Thymus (tissue), 11 donors: Measurements from ENCODE around the gene ARHGEF17. TPM values are rescaled to one million over a fixed set of nuclear protein-coding genes. Genes with fewer than 3 reads are reported as not detected.
"Not testable (repeated sequence)": the region's sequence is repeated elsewhere in the genome, so short reads cannot be mapped to it uniquely, and the experiment has no call there.

Experiments
- DNase-seq, 9 donors: peaks; one replicate each; pipeline ENCODE4 v3.0.0-alpha.2; 2013; ENCODE audit warnings: low spot score in 9 of 9, low read depth in 6 of 9, missing footprints in 1 of 9
- H3K27ac ChIP-seq, 2 donors: one replicate each; pipeline ENCODE4 v1.5.1; 2013; ENCODE audit warnings: control low read depth in 1 of 2, low read depth in 1 of 2, low read length in 1 of 2, mild to moderate bottlenecking in 1 of 2, moderate library complexity in 1 of 2
- H3K27me3 ChIP-seq, 2 donors: one replicate each; pipeline ENCODE4 v1.5.1; 2013; ENCODE audit warnings: low read length in 1 of 2; ENCODE audit not compliant: control insufficient read depth in 2 of 2, insufficient read depth in 1 of 2
- H3K36me3 ChIP-seq, 2 donors: one replicate each; pipeline ENCODE4 v1.5.1; 2013; ENCODE audit warnings: low read length in 1 of 2, mild to moderate bottlenecking in 1 of 2, moderate library complexity in 1 of 2; ENCODE audit not compliant: control insufficient read depth in 2 of 2, insufficient read depth in 2 of 2
- H3K4me1 ChIP-seq, 2 donors: one replicate each; pipeline ENCODE4 v1.5.1; 2013; ENCODE audit warnings: low read length in 2 of 2; ENCODE audit not compliant: control insufficient read depth in 2 of 2, insufficient read depth in 2 of 2
- H3K4me3 ChIP-seq, 2 donors: one replicate each; pipeline ENCODE4 v1.5.1; 2013; ENCODE audit warnings: low read length in 2 of 2, control low read depth in 1 of 2, mild to moderate bottlenecking in 1 of 2
- H3K9me3 ChIP-seq, 2 donors: one replicate each; pipeline ENCODE4 v1.5.1; 2013; ENCODE audit warnings: low read length in 1 of 2, mild to moderate bottlenecking in 1 of 2; ENCODE audit not compliant: control insufficient read depth in 2 of 2, insufficient read depth in 1 of 2
- WGBS: extraction: QIAGEN DNeasy Blood & Tissue Kit; methylation state at CpG from one replicate; pipeline ENCODE4 v1.1.7; 2013; 5-methylcytosine and 5-hydroxymethylcytosine counted together
- polyA plus RNA-seq: library from polyadenylated mRNA; stranded (reverse); fragments of 200-250 nt; gene quantifications from one replicate; pipeline ENCODE4 v1.2.3, GENCODE V29; 2013
- total RNA-seq: library from RNA; stranded (reverse); fragments of 120-200 nt; gene quantifications from one replicate; pipeline ENCODE4 v1.2.4, GENCODE V29; 2013
- donor health status: healthy.

Gene ARHGEF17
- total and polyA plus RNA-seq, 2 donors, result 2.5 to 8.9 TPM

DNA sequence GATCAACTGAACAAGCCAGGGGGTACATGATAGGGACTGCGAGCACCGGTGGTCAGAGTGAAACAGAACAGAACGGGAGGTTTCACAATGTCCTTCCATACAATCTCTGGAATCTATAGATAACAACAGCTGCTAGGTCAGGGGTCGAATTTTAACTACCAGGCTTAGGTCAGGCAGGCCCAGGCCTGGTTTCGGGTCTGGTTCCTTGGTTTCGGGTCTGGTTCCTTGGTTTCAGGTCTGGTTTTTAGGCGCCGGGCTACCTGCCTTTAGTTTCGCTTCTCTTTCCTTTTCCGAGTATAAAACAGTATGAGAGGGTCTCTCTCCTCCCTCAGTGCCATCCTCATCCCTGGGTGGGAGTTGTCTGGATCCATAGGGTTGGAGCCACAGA, 36.6 kb upstream of the ARHGEF17 start:
- not testable (repeated sequence) for H3K4me1 ChIP-seq, H3K27me3 ChIP-seq, DNase-seq, H3K27ac ChIP-seq, H3K9me3 ChIP-seq, H3K4me3 ChIP-seq, H3K36me3 ChIP-seq
- WGBS, result 95% methylated on average over 10 of the region's 10 CpGs

DNA sequence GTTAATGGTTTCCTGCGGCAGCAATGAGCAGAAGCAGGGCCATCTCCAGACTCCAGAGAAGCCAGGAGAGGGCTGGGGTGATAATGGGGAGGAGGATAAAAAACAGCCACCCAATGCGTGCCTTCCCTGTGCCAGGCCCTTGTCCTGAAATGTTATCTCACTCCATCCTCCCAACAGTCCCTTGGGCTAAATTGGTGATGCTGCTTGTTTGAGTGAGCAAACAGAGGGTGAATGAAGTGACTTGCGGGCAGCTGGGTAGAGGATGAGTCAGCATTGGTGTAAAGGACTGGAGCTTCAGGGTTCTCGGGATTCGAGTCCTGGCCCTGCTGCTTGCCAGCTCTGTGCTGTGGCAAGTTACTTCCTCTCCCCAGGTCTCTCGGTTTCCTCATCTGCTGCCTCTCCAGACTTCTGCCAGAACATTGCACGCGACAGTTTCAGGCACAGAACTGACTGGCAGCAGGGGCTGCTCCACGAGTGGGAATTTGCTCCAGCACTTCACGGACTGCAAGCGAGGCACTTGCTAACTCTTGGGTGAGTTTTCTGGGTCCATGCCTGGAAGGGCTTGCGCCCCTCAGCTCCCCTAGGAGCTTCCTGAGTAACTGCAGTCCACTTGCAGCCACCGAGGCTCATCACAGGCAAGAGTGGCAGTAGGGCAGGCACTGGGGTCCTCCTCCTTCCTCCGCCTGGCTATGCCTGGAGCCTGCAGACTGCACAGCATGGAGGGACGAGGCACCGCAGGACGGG, 36.0 kb upstream of the ARHGEF17 start, which contains the start of gene P2RY6:
TSS of gene P2RY6 (plus strand) at position 403 of the 744 bp plus-strand sequence. CDS start 24,181 bp downstream, outside the sequence.
- WGBS, result 84% methylated on average over 17 of the region's 17 CpGs
- Histone ChIP-seq H3K27ac (no peak within 1 kb of the TSS), H3K27me3 (no peaks in the 10 kb centered on the region), H3K36me3 (no peaks in the 10 kb centered on the region), H3K4me3 (peak within 1 kb of the TSS in 1 of 2 donors; percentile 2), H3K9me3 (no peaks in the 10 kb centered on the region), H3K4me1 (peaks cover 0 to 2% of the 10 kb centered on the region in 2 donors)
- no peak for DNase-seq

DNA sequence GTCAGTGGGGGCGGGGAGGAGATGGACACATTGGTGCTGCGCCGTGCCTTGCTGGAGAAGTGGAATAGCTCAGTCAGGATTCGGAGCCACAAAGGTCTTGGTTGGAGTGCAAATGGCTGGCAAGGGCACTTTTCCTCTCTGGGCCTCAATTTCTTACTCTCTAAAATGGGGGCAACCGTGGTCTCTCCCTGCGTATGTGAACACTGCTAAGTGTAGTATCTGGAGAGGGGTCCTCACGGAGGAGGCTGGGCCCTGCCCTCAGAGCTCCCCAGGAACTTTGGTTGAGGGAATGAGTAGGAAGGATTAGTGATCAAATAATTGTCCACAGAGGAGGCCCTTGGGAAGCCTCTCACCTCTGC, 35.4 kb upstream of the ARHGEF17 start:
- 98% methylated on average over 7 of the region's 7 CpGs for WGBS
- peaks cover 0 to 2% of the 10 kb centered on the region in 2 donors for H3K4me1 ChIP-seq
- H3K27ac ChIP-seq, result no peak overlapping the region

DNA sequence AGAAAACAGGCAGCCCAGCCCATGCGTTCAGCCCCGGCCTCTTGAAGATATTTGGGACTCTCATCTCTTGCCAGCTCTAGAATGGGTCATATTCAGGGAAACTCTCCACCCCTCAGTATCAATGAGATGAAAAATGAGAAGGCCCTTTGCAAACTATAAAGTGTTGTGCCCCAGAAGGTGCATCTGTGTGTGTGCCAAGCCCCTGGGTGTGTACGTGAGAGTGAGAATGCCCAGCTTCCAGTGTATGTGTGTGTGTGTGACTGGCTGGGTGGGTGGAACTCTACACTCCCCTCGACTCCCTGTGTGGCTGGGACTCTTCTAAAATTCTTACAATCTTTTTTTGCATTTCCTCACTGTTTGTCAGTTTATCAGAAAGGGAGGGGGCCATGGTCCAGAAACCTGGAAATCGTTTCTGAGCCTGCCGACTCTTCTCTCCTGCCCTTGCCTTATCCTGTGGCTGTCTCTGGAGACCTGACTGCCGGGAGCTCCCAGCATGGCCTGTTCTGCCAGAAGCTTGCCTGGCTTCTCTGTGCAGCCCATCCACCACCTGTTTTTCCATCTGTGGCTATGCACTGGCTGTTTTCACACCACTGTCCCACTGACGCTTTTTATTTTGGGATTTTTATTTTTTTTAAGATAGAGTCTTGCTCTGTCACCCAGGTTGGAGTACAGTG, 34.7 kb upstream of the ARHGEF17 start:
- no peak overlapping the region for H3K27ac ChIP-seq
- no peak for DNase-seq
- H3K4me3 ChIP-seq, result peak overlapping the region in 1 of 2 donors; percentile 10

More for the DNA sequence above, 35.4 kb upstream of the ARHGEF17 start:
- DNase-seq, result no peak
- Histone ChIP-seq H3K36me3 (no peaks in the 10 kb centered on the region), H3K4me3 (peak overlapping the region in 1 of 2 donors; percentile 2), H3K9me3 (no peaks in the 10 kb centered on the region), H3K27me3 (no peaks in the 10 kb centered on the region)

DNA sequence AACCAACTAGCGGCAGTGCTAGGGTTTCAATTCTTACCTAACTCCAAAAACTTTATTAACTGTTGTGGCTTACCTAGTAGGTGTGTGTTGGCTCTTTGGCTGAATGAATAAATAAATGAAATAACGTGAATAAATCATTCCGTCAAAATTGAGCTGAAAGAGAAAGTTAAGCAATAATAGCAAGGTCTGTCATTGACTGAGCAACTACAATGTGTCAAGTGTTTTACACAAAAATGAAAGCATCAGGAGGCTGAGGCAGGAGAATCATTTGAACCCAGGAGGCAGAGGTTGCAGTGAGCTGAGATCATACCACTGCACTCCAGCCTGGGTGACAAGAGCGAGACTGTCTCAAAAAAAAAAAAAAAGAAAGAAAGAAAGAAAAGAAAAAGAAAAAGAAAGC, 33.9 kb upstream of the ARHGEF17 start:
- not testable (repeated sequence) for DNase-seq, H3K9me3 ChIP-seq, H3K4me1 ChIP-seq, H3K27me3 ChIP-seq, H3K36me3 ChIP-seq, H3K27ac ChIP-seq, H3K4me3 ChIP-seq
- 98% methylated on average over 4 of the region's 4 CpGs for WGBS

More for the DNA sequence above, 34.7 kb upstream of the ARHGEF17 start:
- Histone ChIP-seq H3K9me3 (no peaks in the 10 kb centered on the region), H3K27me3 (no peaks in the 10 kb centered on the region), H3K36me3 (no peaks in the 10 kb centered on the region), H3K4me1 (peaks cover 0 to 2% of the 10 kb centered on the region in 2 donors)
- WGBS, result 90% methylated on average over 8 of the region's 8 CpGs

DNA sequence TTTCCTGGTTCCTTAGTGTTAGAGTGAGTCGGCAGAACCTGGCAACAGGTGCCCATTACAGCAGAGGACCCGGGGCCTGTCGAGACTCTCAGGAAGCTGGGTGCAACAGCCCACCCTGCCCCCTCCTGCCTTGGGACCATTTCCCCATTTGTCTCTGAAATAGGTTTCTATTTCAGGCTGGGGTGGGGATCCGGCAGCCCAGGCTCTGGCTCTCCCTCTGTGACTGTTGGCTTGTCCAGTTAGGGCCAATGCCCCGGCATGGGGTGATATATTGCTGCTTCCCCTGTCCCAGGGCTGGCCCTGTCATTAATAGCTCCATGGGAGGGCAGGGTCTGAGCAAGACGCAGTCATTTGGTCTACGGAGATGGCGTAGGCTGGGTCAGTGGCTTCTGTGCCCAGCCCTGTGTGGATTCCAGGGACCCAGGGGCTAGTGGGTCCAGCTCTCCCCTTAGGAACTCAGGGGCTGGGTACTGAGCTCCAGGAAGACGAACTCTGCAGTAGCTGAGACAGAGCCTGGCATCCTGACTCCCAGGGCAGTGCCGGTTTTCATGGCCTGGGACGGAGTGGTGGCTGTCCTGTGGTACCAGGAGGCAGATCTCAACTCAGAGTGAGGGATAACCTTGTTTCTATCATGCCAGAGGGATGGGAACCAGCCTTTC, 33.2 kb upstream of the ARHGEF17 start:
- WGBS, result 68% methylated on average over 11 of the region's 11 CpGs
- H3K27ac ChIP-seq, result no peak overlapping the region
- H3K9me3 ChIP-seq, result no peaks in the 10 kb centered on the region
- no peaks in the 10 kb centered on the region for H3K36me3 ChIP-seq
- H3K27me3 ChIP-seq, result no peaks in the 10 kb centered on the region
- no peak for DNase-seq
- H3K4me1 ChIP-seq, result no peaks in the 10 kb centered on the region
- H3K4me3 ChIP-seq, result no peak overlapping the region

DNA sequence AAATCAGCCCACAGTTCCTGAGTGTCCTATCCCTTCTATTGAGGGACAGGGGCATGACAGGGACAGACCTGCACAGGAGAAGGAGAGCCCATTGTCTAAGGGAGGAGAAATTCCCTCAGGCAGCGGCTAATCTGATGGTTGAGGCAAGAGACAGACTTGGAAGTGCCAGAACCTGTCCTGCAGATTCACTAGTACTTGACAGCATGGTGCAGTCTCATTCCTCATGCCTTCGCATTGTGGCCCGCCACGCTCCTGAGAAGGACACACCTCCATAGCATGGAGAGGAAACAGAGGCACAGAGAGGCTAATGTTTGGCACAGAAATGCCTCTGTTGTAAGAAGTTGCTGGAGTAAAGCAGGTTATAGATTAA, 32.7 kb upstream of the ARHGEF17 start:
- peaks cover 0 to under 1% of the 10 kb centered on the region in 2 donors for H3K4me1 ChIP-seq
- H3K9me3 ChIP-seq, result no peaks in the 10 kb centered on the region
- no peaks in the 10 kb centered on the region for H3K27me3 ChIP-seq
- no peaks in the 10 kb centered on the region for H3K36me3 ChIP-seq
- H3K4me3 ChIP-seq, result no peak overlapping the region
- 98% methylated on average over 4 of the region's 4 CpGs for WGBS
- no peak for DNase-seq
- H3K27ac ChIP-seq, result no peak overlapping the region

DNA sequence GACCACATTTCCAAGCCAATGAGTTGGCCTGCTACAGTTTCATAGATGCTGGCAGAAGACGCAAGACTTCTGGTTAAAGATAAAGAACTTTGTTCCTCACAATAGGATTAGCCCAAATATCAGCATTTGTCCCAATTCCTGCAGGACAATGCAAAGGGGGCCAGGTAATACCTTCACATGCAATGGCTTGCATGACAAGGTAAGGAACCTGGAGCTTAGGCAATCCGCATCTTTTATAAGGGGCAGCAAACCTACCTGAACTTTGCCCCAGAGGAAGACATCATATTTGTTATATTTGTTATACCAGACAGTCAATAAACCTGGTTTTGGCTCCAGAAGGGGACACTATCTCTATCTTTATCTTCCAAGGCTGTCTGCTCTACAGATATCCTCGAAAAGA, 30.6 kb upstream of the ARHGEF17 start:
- no peak overlapping the region for H3K4me3 ChIP-seq
- DNase-seq, result no peak
- H3K9me3 ChIP-seq, result no peaks in the 10 kb centered on the region
- no peaks in the 10 kb centered on the region for H3K27me3 ChIP-seq
- peaks cover 0 to 4% of the 10 kb centered on the region in 2 donors for H3K4me1 ChIP-seq
- H3K27ac ChIP-seq, result no peak overlapping the region
- H3K36me3 ChIP-seq, result no peaks in the 10 kb centered on the region
- WGBS, result 97% methylated on average over 3 of the region's 3 CpGs

DNA sequence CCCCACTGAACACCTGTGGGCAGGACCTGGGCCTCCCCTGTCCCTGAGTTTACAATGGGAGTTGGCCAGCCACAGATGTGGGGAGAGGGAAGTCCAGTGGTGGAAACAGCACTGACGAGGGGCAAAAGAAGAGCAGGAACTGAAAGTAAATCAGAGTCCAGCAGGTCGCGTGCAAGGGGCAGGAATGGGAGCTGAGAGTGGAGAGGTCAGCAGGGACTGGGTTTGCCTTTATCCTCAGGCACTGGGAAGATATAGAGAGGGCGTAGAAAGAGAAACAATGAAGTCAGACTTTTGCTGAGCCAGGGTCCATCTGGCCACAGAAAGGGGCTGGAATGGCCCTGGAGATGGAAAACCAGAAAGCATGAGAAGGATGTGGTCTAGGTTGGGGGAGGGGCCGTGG, 27.4 kb upstream of the ARHGEF17 start:
- 81% methylated on average over 5 of the region's 5 CpGs for WGBS
- no peak for DNase-seq
- Histone ChIP-seq H3K9me3 (no peaks in the 10 kb centered on the region), H3K27ac (no peak overlapping the region), H3K4me1 (peaks cover 0 to 4% of the 10 kb centered on the region in 2 donors), H3K36me3 (no peaks in the 10 kb centered on the region), H3K4me3 (no peak overlapping the region), H3K27me3 (no peaks in the 10 kb centered on the region)
